Ectodermal cell (in vitro differentiated cells): ENCODE data around the gene CASK.

Source experiments
- H3K27ac ChIP-seq: 2 replicates; pipeline ENCODE4 v1.7.0; 2013; ENCODE audit warnings: mild to moderate bottlenecking, low read depth, low read length; ENCODE audit not compliant: insufficient read depth, poor library complexity, severe bottlenecking
- H3K27me3 ChIP-seq: 2 replicates; pipeline ENCODE4 v1.7.0; 2013; ENCODE audit warnings: mild to moderate bottlenecking, low read length; ENCODE audit not compliant: insufficient read depth, control insufficient read depth, poor library complexity, severe bottlenecking
- H3K36me3 ChIP-seq: one replicate; pipeline ENCODE4 v1.7.0; 2013; ENCODE audit warnings: low read length; ENCODE audit not compliant: control insufficient read depth, insufficient read depth
- H3K4me1 ChIP-seq: one replicate; pipeline ENCODE4 v1.7.0; 2013; ENCODE audit warnings: low read length; ENCODE audit not compliant: control insufficient read depth, insufficient read depth
- H3K4me3 ChIP-seq: 2 replicates; pipeline ENCODE4 v1.7.0; 2013; ENCODE audit warnings: low read depth, low read length, control low read depth; ENCODE audit not compliant: insufficient read depth
- H3K9me3 ChIP-seq: 2 replicates; pipeline ENCODE4 v1.7.0; 2013; ENCODE audit warnings: mild to moderate bottlenecking, low read length, moderate library complexity; ENCODE audit not compliant: control insufficient read depth
- WGBS, 2 experiments: methylation state at CpG; one replicate each; pipeline ENCODE4 v1.1.7; 2013; ENCODE audit warnings: missing lambda C conversion rate in 2 of 2; 5-methylcytosine and 5-hydroxymethylcytosine counted together

Gene CASK

GRCh38 chrX:41796577-41796976 is 126.8 kb downstream of the CASK start:
- 92 to 100% methylated on average over 1 of the region's 1 CpG for WGBS, 2 experiments
- Histone ChIP-seq H3K27me3 (no peaks in the 10 kb centered on the region), H3K4me1 (no peaks in the 10 kb centered on the region), H3K4me3 (no peak overlapping the region), H3K9me3 (no peaks in the 10 kb centered on the region), H3K36me3 (no peaks in the 10 kb centered on the region), H3K27ac (no peak overlapping the region)

GRCh38 chrX:41796046-41796445 is 127.3 kb downstream of the CASK start:
- Histone ChIP-seq H3K27me3 (no peaks in the 10 kb centered on the region), H3K4me3 (no peak overlapping the region), H3K36me3 (no peaks in the 10 kb centered on the region), H3K4me1 (no peaks in the 10 kb centered on the region), H3K27ac (no peak overlapping the region), H3K9me3 (no peaks in the 10 kb centered on the region)
- WGBS, 2 experiments, result no CpG with 5 or more reads among the region's 1 CpG

DNA sequence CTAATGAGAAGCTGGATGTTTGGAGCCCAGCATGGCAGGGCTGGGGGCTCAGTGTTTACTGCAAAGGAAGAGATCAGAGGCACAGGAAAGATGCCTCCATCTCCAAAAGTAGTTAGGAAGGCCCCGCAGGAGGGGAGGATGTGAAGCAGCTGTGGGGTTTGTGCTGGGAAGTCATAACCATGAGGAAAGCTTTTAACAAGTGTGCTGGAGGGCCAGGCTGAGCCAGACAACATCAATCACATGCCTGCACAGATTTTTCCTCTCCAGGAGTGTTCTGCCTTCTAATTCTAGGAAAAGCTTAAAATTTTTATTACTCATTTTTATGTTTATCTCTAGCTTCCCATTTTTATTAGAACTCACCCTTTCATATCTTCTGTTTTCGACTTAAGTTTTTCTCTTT is 134.0 kb downstream of the CASK start:
- no peaks in the 10 kb centered on the region for H3K36me3 ChIP-seq
- H3K4me1 ChIP-seq, result no peaks in the 10 kb centered on the region
- 71 to 89% methylated on average over 2 of the region's 2 CpGs for WGBS, 2 experiments
- H3K9me3 ChIP-seq, result no peaks in the 10 kb centered on the region
- no peak overlapping the region for H3K4me3 ChIP-seq
- H3K27ac ChIP-seq, result no peak overlapping the region
- H3K27me3 ChIP-seq, result no peaks in the 10 kb centered on the region

DNA sequence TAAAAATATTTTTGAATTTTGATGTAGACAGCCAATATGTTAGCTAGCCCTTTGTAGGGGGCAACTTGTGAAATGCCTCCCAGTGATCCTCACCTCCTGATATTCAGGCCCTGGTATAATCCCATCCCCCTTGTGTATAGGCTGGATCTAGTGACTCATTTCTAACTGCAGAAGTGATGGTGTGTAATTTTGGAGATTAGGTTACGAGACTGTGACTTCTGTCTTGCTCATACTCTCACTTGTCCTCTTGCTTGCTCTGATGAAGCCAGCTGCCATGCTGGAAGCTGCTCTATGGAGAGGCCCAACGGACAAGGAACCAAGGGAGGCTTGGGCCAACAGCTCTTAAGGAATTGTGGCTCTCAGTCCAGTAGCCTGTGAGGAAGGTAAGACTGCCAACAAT is 137.7 kb downstream of the CASK start:
- 89 to 93% methylated on average over 2 of the region's 2 CpGs for WGBS, 2 experiments
- no peaks in the 10 kb centered on the region for H3K36me3 ChIP-seq
- H3K27me3 ChIP-seq, result no peaks in the 10 kb centered on the region
- H3K27ac ChIP-seq, result no peak overlapping the region
- no peaks in the 10 kb centered on the region for H3K4me1 ChIP-seq
- H3K9me3 ChIP-seq, result no peaks in the 10 kb centered on the region
- H3K4me3 ChIP-seq, result no peak overlapping the region

DNA sequence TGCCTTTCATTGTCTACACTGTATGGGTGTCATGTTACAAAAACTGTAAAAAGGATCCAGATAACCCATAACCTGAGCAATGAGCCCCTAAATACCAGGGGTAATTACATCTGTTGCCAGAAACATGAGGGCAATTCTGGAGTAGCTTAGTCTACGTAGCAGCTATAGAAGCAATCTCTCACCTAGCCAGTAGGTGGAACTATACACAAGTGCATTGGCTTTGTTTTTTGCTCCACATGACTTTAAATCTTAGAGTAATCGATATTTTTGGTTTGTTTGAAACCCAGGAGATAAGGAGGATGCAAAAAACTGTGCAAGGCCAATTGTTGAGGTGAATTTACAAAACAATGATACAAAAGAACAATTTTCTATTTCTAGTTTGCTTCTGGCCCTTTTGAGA is 141.9 kb downstream of the CASK start:
- 51 to 69% methylated on average over 2 of the region's 2 CpGs for WGBS, 2 experiments
- H3K4me3 ChIP-seq, result no peak overlapping the region
- no peaks in the 10 kb centered on the region for H3K27me3 ChIP-seq
- no peak overlapping the region for H3K27ac ChIP-seq
- no peaks in the 10 kb centered on the region for H3K36me3 ChIP-seq
- H3K4me1 ChIP-seq, result no peaks in the 10 kb centered on the region
- no peaks in the 10 kb centered on the region for H3K9me3 ChIP-seq

DNA sequence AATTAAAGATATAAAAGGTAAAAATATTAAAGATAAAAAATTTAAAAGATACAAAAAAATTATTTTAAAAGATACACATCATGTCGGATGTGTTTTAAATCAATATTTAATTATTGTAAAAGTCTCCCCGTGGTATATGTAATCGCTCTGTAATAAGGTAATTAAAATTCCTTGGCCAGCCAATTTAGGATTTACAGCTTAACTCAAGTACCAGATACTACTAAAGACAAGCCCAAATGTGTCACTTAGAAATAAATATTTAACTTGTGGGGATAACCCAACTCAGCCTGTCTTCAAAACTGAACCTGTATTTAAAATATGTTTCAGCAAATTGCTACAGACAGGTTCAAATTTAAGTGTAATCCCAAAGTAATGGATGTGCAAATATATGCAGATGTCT is 143.4 kb downstream of the CASK start:
- Histone ChIP-seq H3K27ac (no peak overlapping the region), H3K9me3 (no peaks in the 10 kb centered on the region), H3K27me3 (no peaks in the 10 kb centered on the region), H3K4me3 (no peak overlapping the region), H3K4me1 (no peaks in the 10 kb centered on the region), H3K36me3 (no peaks in the 10 kb centered on the region)
- WGBS, 2 experiments, result 100% methylated on average over 2 of the region's 3 CpGs; no CpG with 5 or more reads in 1 of the 2 experiments

- Histone ChIP-seq H3K27ac (no peak overlapping the region), H3K36me3 (no peaks in the 10 kb centered on the region), H3K4me3 (no peak overlapping the region), H3K4me1 (no peaks in the 10 kb centered on the region), H3K9me3 (no peaks in the 10 kb centered on the region), H3K27me3 (no peaks in the 10 kb centered on the region)
- WGBS, 2 experiments, result 91% methylated on average over 1 of the region's 1 CpG
Observed at GRCh38 chrX:41779030-41779564, 144.3 kb downstream of the CASK start.

- Histone ChIP-seq H3K9me3 (no peaks in the 10 kb centered on the region), H3K4me3 (no peak overlapping the region), H3K4me1 (no peaks in the 10 kb centered on the region), H3K27ac (no peak overlapping the region), H3K27me3 (no peaks in the 10 kb centered on the region), H3K36me3 (no peaks in the 10 kb centered on the region)
Observed at GRCh38 chrX:41761702-41762101, 161.7 kb downstream of the CASK start.

GRCh38 chrX:41761169-41761568 is 162.2 kb downstream of the CASK start:
- WGBS, 2 experiments, result 79 to 80% methylated on average over 2 of the region's 3 CpGs
- no peaks in the 10 kb centered on the region for H3K27me3 ChIP-seq
- no peak overlapping the region for H3K4me3 ChIP-seq
- H3K4me1 ChIP-seq, result no peaks in the 10 kb centered on the region
- H3K9me3 ChIP-seq, result no peaks in the 10 kb centered on the region
- no peak overlapping the region for H3K27ac ChIP-seq
- no peaks in the 10 kb centered on the region for H3K36me3 ChIP-seq

- Histone ChIP-seq H3K4me3 (no peak overlapping the region), H3K36me3 (no peaks in the 10 kb centered on the region), H3K9me3 (no peaks in the 10 kb centered on the region), H3K27me3 (no peaks in the 10 kb centered on the region), H3K4me1 (no peaks in the 10 kb centered on the region), H3K27ac (no peak overlapping the region)
- 40 to 81% methylated on average over 2 to 3 of the region's 3 CpGs for WGBS, 2 experiments
Observed at GRCh38 chrX:41759817-41760216, 163.5 kb downstream of the CASK start.

DNA sequence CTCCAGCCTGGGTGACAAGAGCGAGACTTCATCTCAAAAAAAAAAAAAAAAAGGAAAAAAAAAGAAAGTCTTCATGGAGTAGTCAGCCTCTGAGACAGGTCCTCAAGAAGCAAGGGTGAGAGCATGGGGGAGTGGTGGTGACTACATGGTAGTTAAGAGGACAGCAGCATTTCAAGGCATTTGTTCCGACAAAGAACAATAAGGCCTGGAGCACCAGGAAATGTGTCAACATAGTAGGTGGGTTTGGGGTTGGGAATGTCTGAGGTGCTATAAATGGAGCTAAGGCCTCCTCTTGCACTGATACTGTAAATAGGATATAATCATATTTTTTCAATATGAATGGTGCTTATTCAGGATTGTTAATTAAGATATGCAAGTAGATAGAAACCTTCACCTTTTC is 165.0 kb downstream of the CASK start:
- WGBS, 2 experiments, result 94 to 96% methylated on average over 2 of the region's 2 CpGs
- no peaks in the 10 kb centered on the region for H3K9me3 ChIP-seq
- no peak overlapping the region for H3K27ac ChIP-seq
- H3K27me3 ChIP-seq, result no peaks in the 10 kb centered on the region
- no peak overlapping the region for H3K4me3 ChIP-seq
- H3K4me1 ChIP-seq, result no peaks in the 10 kb centered on the region
- H3K36me3 ChIP-seq, result no peaks in the 10 kb centered on the region
